Fibroblast of lung (primary cell): Measurements from ENCODE around the gene RFFL. TPM values are rescaled to one million over a fixed set of nuclear protein-coding genes. Genes with fewer than 3 reads are reported as not detected.

Experiments
- DNase-seq, 2 donors: peaks; one replicate each; pipeline versions ENCODE4 v3.0.0 to v3.0.0-alpha.2; 2010; ENCODE audit warnings: low read depth in 2 of 2
- H2AFZ ChIP-seq: 2 replicates; pipeline ENCODE4 v1.5.1; 2012; ENCODE audit warnings: low read length, control low read depth, inconsistent platforms
- H3K27ac ChIP-seq: 2 replicates; pipeline ENCODE4 v1.5.1; 2011; ENCODE audit warnings: low read length, control low read depth; ENCODE audit not compliant: insufficient read depth
- H3K27me3 ChIP-seq: 2 replicates; pipeline ENCODE4 v1.5.1; 2011; ENCODE audit warnings: mild to moderate bottlenecking, low read length; ENCODE audit not compliant: control insufficient read depth, insufficient read depth
- H3K36me3 ChIP-seq: 2 replicates; pipeline ENCODE4 v1.5.1; 2011; ENCODE audit warnings: low read length; ENCODE audit not compliant: control insufficient read depth, insufficient read depth
- H3K4me1 ChIP-seq: 2 replicates; pipeline ENCODE4 v1.5.1; 2011; ENCODE audit warnings: low read length; ENCODE audit not compliant: control insufficient read depth, insufficient read depth; ENCODE audit errors: extremely low read depth
- H3K4me2 ChIP-seq: 2 replicates; pipeline ENCODE4 v1.5.1; 2011; ENCODE audit warnings: low read length, control low read depth; ENCODE audit not compliant: insufficient read depth; ENCODE audit errors: extremely low read depth
- H3K4me3 ChIP-seq, 4 experiments: fragments of 200-600 bp in 1 of 4; sonication (generic) in 1 of 4; replicated peaks in 1 of 4; 2 replicates each; pipeline ENCODE4 v1.5.1; 2011 to 2016; ENCODE audit warnings: low read length in 4 of 4, low read depth in 3 of 4, mild to moderate bottlenecking in 3 of 4, control low read depth in 2 of 4, inconsistent platforms in 1 of 4, mixed read lengths in 1 of 4; ENCODE audit not compliant: insufficient read depth in 1 of 4; ENCODE audit errors: control extremely low read depth in 1 of 4
- H3K79me2 ChIP-seq: 2 replicates; pipeline ENCODE4 v1.5.1; 2012; ENCODE audit warnings: mild to moderate bottlenecking, low read length, inconsistent platforms; ENCODE audit not compliant: control insufficient read depth, insufficient read depth
- H3K9ac ChIP-seq: 2 replicates; pipeline ENCODE4 v1.5.1; 2011; ENCODE audit warnings: mild to moderate bottlenecking, low read length, control low read depth; ENCODE audit not compliant: insufficient read depth
- H3K9me3 ChIP-seq: 2 replicates; pipeline ENCODE4 v1.5.1; 2012; ENCODE audit warnings: low read depth, low read length; ENCODE audit not compliant: control insufficient read depth, insufficient read depth
- H4K20me1 ChIP-seq: 2 replicates; pipeline ENCODE4 v1.5.1; 2011; ENCODE audit warnings: low read length; ENCODE audit not compliant: control insufficient read depth, insufficient read depth; ENCODE audit errors: extremely low read depth
- EZH2 ChIP-seq: IDR thresholded peaks from 2 replicates; pipeline ENCODE4 v1.5.1; 2012; ENCODE audit warnings: low read length, control low read depth, mild to moderate bottlenecking; ENCODE audit errors: missing control alignments
- polyA plus RNA-seq, 2 donors: library from polyadenylated mRNA; depleted of rRNA in 1 of 2; stranded (reverse) in 1 of 2; unstranded in 1 of 2; fragments of >200 nt; gene quantifications; 2 replicates each; pipeline ENCODE4 v1.2.1, GENCODE V29; 2011 to 2012; ENCODE audit warnings: missing spikeins in 1 of 2
- total RNA-seq: library from RNA; depleted of rRNA; stranded (reverse); fragments of >200 nt; gene quantifications from 2 replicates; pipeline ENCODE4 v1.2.1, GENCODE V29; 2014
- TF ChIP-seq, protein P1 (sequence below), 2 donors: IDR thresholded peaks in 1 of 2; conservative IDR thresholded peaks in 1 of 2; 1 replicate in 1 of 2; 2 replicates in 1 of 2; pipeline ENCODE4 v1.5.1; 2011 to 2012; ENCODE audit warnings: low read length in 2 of 2, control low read depth in 1 of 2, inconsistent platforms in 1 of 2, low read depth in 1 of 2, mild to moderate bottlenecking in 1 of 2

RFFL gene
- total and polyA plus RNA-seq, 2 donors (not counting 1 experiment from before 2014, with no cell fraction given), result 10.1 to 15.9 TPM

DNA sequence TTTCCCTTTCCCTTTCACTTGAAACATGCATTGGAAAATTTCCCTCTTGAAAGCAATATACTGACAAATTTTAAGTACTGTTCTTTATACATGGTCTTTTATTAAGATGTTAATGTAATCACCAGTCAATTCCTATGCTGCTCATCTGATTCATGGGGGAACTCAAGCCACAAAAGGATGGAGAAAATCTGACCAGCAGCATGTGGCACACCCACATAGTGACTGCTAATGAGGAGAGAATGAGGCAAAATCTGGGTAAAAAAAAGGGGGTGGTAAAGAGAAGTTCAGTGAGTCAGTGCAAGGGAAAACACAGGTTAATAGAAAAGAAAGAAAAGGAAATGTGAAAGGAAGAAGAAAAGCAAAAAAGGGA, 11.3 kb downstream of the RFFL start:
- Histone ChIP-seq H2AFZ (no peak overlapping the region), H3K27me3 (no peaks in the 10 kb centered on the region), H3K27ac (no peak overlapping the region), H3K4me3 (no peak overlapping the region), H3K4me1 (peaks cover 7% of the 10 kb centered on the region), H3K9me3 (no peaks in the 10 kb centered on the region), H3K9ac (no peak overlapping the region), H3K36me3 (no peaks in the 10 kb centered on the region), H3K79me2 (peaks cover 18% of the 10 kb centered on the region), H3K4me2 (peak overlapping the region; percentile 37), H4K20me1 (no peaks in the 10 kb centered on the region)
- TF ChIP-seq, protein P1, sequence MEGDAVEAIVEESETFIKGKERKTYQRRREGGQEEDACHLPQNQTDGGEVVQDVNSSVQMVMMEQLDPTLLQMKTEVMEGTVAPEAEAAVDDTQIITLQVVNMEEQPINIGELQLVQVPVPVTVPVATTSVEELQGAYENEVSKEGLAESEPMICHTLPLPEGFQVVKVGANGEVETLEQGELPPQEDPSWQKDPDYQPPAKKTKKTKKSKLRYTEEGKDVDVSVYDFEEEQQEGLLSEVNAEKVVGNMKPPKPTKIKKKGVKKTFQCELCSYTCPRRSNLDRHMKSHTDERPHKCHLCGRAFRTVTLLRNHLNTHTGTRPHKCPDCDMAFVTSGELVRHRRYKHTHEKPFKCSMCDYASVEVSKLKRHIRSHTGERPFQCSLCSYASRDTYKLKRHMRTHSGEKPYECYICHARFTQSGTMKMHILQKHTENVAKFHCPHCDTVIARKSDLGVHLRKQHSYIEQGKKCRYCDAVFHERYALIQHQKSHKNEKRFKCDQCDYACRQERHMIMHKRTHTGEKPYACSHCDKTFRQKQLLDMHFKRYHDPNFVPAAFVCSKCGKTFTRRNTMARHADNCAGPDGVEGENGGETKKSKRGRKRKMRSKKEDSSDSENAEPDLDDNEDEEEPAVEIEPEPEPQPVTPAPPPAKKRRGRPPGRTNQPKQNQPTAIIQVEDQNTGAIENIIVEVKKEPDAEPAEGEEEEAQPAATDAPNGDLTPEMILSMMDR (conservative IDR thresholded peaks at IDR 0.05 in 1 of 2, IDR thresholded peaks at IDR 0.05 in 1 of 2; ENCODE audit: low read depth in 1 of 2, low read length in 2 of 2), result no peak
- TF ChIP-seq EZH2, result no peak
- peak; percentile 33 to 84 for DNase-seq

DNA sequence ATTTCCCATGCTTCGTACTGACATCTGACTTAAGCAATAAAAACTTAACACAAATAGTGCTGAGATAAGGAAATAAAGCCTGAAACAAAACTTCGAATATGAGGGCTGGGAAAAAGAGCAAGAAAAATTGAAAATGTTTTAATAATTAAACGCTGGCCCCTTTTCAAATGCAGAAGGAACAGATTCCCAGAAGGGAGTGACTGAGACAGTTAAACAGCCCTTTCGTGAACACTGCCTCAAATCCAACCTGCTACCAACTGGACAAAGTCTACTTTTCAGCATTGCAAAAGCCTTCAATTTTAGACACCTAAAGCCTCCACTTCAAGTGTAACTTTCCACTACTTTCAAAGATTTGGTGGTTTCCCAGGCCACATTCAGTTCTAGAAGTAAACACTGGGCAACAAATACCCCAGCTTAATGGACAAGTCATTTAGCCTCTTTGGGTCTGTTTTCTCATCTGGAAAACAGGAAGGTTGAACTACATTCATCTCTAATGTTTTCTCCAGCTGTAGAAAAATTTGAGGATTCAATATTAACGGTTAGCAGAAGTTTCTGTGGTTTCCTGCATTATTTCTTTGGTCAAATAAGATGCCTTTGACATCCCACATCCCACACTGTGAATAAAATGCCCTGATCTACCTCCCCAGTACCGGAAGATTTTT, 11.8 kb downstream of the RFFL start:
- Histone ChIP-seq H3K4me2 (peak overlapping the region; percentile 3), H3K79me2 (peaks cover 18% of the 10 kb centered on the region), H3K36me3 (no peaks in the 10 kb centered on the region), H3K4me1 (peaks cover 7% of the 10 kb centered on the region), H3K4me3 (no peak overlapping the region), H2AFZ (no peak overlapping the region), H3K27ac (no peak overlapping the region), H3K9ac (no peak overlapping the region), H3K27me3 (no peaks in the 10 kb centered on the region), H3K9me3 (no peaks in the 10 kb centered on the region), H4K20me1 (no peaks in the 10 kb centered on the region)
- peak in 1 of 2 donors; percentile 74 for DNase-seq
- TF ChIP-seq EZH2, result no peak
- TF ChIP-seq, protein P1 (conservative IDR thresholded peaks at IDR 0.05 in 1 of 2, IDR thresholded peaks at IDR 0.05 in 1 of 2; ENCODE audit: low read depth in 1 of 2, low read length in 2 of 2), result no peak

DNA sequence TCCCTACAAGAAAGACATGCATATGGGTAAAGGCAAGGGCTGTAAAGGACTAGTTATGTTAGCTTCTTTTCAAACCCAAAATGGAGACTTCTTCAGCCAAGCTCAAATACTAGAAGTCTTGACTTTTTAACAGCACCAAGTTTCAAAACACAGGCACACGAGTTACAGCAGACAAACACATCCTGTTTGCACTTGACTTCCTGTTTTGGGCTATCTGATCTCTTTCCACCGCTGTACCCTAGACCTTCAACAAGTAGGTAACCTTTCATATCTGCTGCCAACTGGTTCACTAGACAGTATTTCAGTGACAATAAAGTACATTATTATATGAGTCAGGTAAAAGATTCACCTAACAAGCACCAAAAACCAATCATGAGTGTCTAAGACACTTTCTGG, 12.3 kb downstream of the RFFL start:
- TF ChIP-seq EZH2, result no peak
- TF ChIP-seq, protein P1 (conservative IDR thresholded peaks at IDR 0.05 in 1 of 2, IDR thresholded peaks at IDR 0.05 in 1 of 2; ENCODE audit: low read depth in 1 of 2, low read length in 2 of 2), result no peak
- H3K36me3 ChIP-seq, result no peaks in the 10 kb centered on the region
- no peak overlapping the region for H3K27ac ChIP-seq
- no peak for DNase-seq
- no peaks in the 10 kb centered on the region for H3K27me3 ChIP-seq
- no peak overlapping the region for H3K9ac ChIP-seq
- H4K20me1 ChIP-seq, result no peaks in the 10 kb centered on the region
- no peaks in the 10 kb centered on the region for H3K9me3 ChIP-seq
- no peak overlapping the region for H3K4me3 ChIP-seq
- H3K79me2 ChIP-seq, result peaks cover 18% of the 10 kb centered on the region
- H3K4me1 ChIP-seq, result peaks cover 7% of the 10 kb centered on the region
- H3K4me2 ChIP-seq, result peak overlapping the region; percentile 3
- no peak overlapping the region for H2AFZ ChIP-seq
